Right forelimb (tissue), 1 donor: ENCODE measurements around the gene RPS6KB2.
"Not testable (repeated sequence)": the region's sequence is repeated elsewhere in the genome, so short reads cannot be mapped to it uniquely, and the experiment has no call there.

Experiments used
- DNase-seq: peaks from one replicate; pipeline ENCODE4 v3.0.0-alpha.2; 2018

RPS6KB2 gene

GRCh38 chr11:67397986-67398660, 30.2 kb upstream of the RPS6KB2 start:
- DNase-seq, result peak; percentile 41

GRCh38 chr11:67398661-67399563, 29.4 kb upstream of the RPS6KB2 start:
- no peak for DNase-seq

GRCh38 chr11:67400251-67400941, 27.9 kb upstream of the RPS6KB2 start:
- DNase-seq, result peak; percentile 46

GRCh38 chr11:67400942-67401494, 27.3 kb upstream of the RPS6KB2 start:
- DNase-seq, result no peak

GRCh38 chr11:67401495-67402191, 26.7 kb upstream of the RPS6KB2 start, which contains the start of gene PPP1CA:
Gene PPP1CA (minus strand): TSS chr11:67401858. CDS start chr11:67401782, 76 bp downstream.
- peak; percentile 97 for DNase-seq

GRCh38 chr11:67402192-67402839, 26.0 kb upstream of the RPS6KB2 start:
- DNase-seq, result not testable (repeated sequence)

- DNase-seq, result not testable (repeated sequence)
Observed at GRCh38 chr11:67403085-67403484, 25.2 kb upstream of the RPS6KB2 start.

- peak; percentile 48 for DNase-seq
Observed at GRCh38 chr11:67404515-67405195, 23.6 kb upstream of the RPS6KB2 start.

GRCh38 chr11:67405196-67405567, 23.1 kb upstream of the RPS6KB2 start:
- no peak for DNase-seq

- DNase-seq, result no peak
Observed at GRCh38 chr11:67405688-67406339, 22.5 kb upstream of the RPS6KB2 start.

- DNase-seq, result no peak
Observed at GRCh38 chr11:67406420-67406968, 21.8 kb upstream of the RPS6KB2 start.

- no peak for DNase-seq
Observed at GRCh38 chr11:67406969-67407687, 21.2 kb upstream of the RPS6KB2 start.

GRCh38 chr11:67407688-67408163, 20.6 kb upstream of the RPS6KB2 start:
- DNase-seq, result no peak

- DNase-seq, result no peak
Observed at GRCh38 chr11:67408437-67409200, 19.7 kb upstream of the RPS6KB2 start.

- DNase-seq, result no peak
Observed at GRCh38 chr11:67409261-67409666, 19.0 kb upstream of the RPS6KB2 start.

- DNase-seq, result peak; percentile 44
Observed at GRCh38 chr11:67409781-67410368, 18.4 kb upstream of the RPS6KB2 start.

- DNase-seq, result no peak
Observed at GRCh38 chr11:67410369-67410831, 17.9 kb upstream of the RPS6KB2 start.
